Measurements from ENCODE around the gene CORO1A. TPM values are rescaled to one million over a fixed set of nuclear protein-coding genes. Genes with fewer than 3 reads are reported as not detected.

Gene CORO1A
- total RNA-seq, 1 donor from 2014 or later: 70.0 TPM

DNA sequence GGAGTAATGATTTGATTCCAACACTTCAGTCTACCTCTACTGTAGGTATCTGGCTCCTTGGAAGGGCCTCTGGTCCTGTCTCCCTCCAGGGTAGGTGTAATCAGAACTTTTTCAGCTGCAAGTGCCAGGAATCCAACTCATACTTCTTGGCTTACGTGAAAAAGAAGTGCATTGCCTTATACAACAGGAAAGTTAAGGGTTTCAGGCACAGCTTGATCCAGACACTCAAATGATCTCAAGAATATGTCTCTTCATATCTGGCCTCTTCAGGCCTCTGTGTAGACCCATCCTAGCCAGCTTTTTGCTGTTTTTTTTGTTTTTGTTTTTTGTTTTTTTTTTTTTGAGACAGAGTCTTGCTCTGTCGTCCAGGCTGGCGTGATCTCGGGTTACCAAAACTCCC lies 4.2 kb upstream of the CORO1A start:
- intact Hi-C loops (cut with DNase I): no loop called here
- no peaks in the 10 kb centered on the region for H3K9me3 ChIP-seq
- H3K36me3 ChIP-seq: no peaks in the 10 kb centered on the region
- H3K27ac ChIP-seq: no peak overlapping the region
- H3K4me1 ChIP-seq: peaks cover 4% of the 10 kb centered on the region
- TF ChIP-seq CTCF (IDR thresholded peaks at IDR 0.05): no peak
- no peaks in the 10 kb centered on the region for H3K27me3 ChIP-seq
- ATAC-seq: no peak
- DNase-seq: no peak
- H3K4me3 ChIP-seq: no peak overlapping the region

DNA sequence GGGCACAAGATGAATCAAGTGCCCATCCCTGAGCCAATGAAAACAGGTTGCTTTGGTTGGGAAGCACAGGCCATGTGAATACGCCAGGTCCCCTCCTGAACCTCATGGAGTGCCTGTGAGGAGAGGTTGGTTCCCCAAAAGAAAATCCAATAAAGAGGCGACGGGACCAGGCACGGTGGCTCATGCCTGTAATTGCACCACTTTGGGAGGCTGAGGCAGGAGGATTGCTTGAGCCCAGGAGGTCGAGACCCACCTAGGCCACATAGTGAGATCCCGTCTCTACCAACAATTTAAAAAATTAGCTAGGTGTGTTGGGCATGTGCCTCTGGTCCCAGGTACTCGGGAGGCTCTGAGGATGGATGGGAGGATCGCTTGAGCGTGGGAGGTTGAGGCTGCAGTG lies 3.5 kb upstream of the CORO1A start:
- no peak for ATAC-seq
- Histone ChIP-seq H3K36me3 (no peaks in the 10 kb centered on the region), H3K4me1 (peaks cover 4% of the 10 kb centered on the region), H3K9me3 (no peaks in the 10 kb centered on the region), H3K4me3 (no peak overlapping the region), H3K27ac (no peak overlapping the region), H3K27me3 (no peaks in the 10 kb centered on the region)
- no peak for TF ChIP-seq CTCF (IDR thresholded peaks at IDR 0.05)
- DNase-seq: no peak
- intact Hi-C loops (cut with DNase I): no loop called here

DNA sequence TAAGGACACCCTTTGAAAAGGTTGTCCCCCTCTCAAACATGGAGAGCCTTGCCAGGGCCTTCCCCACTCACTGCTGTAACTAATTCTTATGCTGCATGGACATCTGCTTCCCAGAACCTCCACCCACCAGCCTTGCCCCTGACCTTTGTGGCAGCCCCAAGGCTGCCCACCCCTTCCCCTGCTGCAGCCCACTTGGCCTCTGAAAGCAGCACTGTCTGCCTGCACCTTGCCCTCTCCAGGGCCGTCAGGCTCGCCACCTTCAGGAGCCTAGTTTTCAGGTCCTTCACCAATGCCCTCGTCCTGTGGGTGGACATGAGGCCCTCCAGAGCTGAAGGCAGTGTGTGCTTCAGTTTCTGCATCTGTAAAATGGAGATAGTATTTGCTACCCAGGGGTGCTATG lies 2.7 kb upstream of the CORO1A start:
- Histone ChIP-seq H3K9me3 (no peaks in the 10 kb centered on the region), H3K27me3 (no peaks in the 10 kb centered on the region), H3K36me3 (no peaks in the 10 kb centered on the region), H3K4me1 (peaks cover 4% of the 10 kb centered on the region), H3K4me3 (no peak overlapping the region), H3K27ac (no peak overlapping the region)
- intact Hi-C loops (cut with DNase I): no loop called here
- DNase-seq (no peak), ATAC-seq (no peak)
- TF ChIP-seq CTCF (IDR thresholded peaks at IDR 0.05): no peak

- H3K9me3 ChIP-seq: no peaks in the 10 kb centered on the region
- no peak for TF ChIP-seq CTCF (IDR thresholded peaks at IDR 0.05)
- H3K27me3 ChIP-seq: no peaks in the 10 kb centered on the region
- peaks cover 10% of the 10 kb centered on the region for H3K4me1 ChIP-seq
- peaks cover 3% of the 10 kb centered on the region for H3K36me3 ChIP-seq
- peak; percentile 70 for DNase-seq
- H3K27ac ChIP-seq: peak overlapping the region; percentile 79
- intact Hi-C loops (cut with DNase I): no loop called here
- peak; percentile 18 for ATAC-seq
- H3K4me3 ChIP-seq: peak overlapping the region; percentile 65
Observed at GRCh38 chr16:30184096-30184890, 891 bp downstream of the CORO1A start.

DNA sequence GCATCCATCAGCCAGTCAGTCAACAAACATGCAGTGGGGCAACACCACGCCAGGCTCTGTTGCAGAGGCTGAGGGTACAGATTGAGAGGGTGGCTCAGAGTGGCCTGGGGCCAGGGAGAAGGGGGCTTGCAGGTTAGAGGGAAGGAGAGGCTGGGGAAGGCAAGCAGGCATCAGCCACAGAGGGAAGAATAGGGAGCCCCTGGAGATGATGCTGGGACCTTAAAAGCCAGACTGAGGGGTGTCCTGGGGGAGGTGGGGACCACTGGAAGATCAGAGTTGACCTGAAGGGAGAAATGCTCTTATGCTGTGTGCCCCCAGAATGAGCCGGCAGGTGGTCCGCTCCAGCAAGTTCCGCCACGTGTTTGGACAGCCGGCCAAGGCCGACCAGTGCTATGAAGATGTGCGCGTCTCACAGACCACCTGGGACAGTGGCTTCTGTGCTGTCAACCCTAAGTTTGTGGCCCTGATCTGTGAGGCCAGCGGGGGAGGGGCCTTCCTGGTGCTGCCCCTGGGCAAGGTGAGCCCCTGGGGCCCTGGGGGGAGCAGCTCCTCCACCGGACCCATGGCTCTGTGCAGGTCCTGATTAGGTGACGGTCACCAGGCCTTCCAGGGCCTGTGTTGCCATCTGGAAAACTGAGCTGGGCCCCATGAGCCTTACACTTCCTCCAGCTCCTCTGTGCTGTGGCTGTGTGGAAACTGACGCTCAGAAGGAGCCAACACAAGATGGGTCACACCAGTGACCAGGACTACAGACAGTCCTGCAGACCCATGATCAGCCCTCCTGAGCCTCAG lies 1.7 kb downstream of the CORO1A start:
- peak overlapping the region; percentile 44 for H3K27ac ChIP-seq
- DNase-seq: peak; percentile 67

More for the DNA sequence above, 1.7 kb downstream of the CORO1A start:
- TF ChIP-seq CTCF (IDR thresholded peaks at IDR 0.05): no peak
- peak; percentile 1 for ATAC-seq
- Histone ChIP-seq H3K4me3 (peak overlapping the region; percentile 65), H3K36me3 (peaks cover 3% of the 10 kb centered on the region), H3K9me3 (no peaks in the 10 kb centered on the region), H3K27me3 (no peaks in the 10 kb centered on the region), H3K4me1 (peaks cover 10% of the 10 kb centered on the region)
- intact Hi-C loops (cut with DNase I): no loop called here
